PC-9 (cell line): ENCODE measurements around the gene CLDN22. TPM values are rescaled to one million over a fixed set of nuclear protein-coding genes. Genes with fewer than 3 reads are reported as not detected.
A peak's percentile ranks its signal among the peaks of the same experiment; 100 is the strongest.

ENCODE experiments used
- Bru-seq: library from RNA; stranded (reverse); fragments of 400-500 nt; gene quantifications from one replicate; lab custom pipeline; 2021; lab: Mats Ljungman, UMichigan
- BruChase-seq, 2 experiments: library from RNA; stranded (reverse); fragments of 400-500 nt; gene quantifications; one replicate each; lab custom pipeline; 2021; lab: Mats Ljungman, UMichigan
- BruUV-seq: library from RNA; stranded (reverse); fragments of 400-500 nt; replicated peaks from 2 replicates; lab custom pipeline; 2021; lab: Mats Ljungman, UMichigan
- CTCF ChIA-PET: fragments of 300-600 bp; sonication (Branson Sonifier 250); formaldehyde crosslinking; loops from one replicate; lab custom pipeline; 2022; ENCODE audit warnings: antibody characterized with exemption; lab: Charles Lee
- POLR2A ChIA-PET: fragments of 300-600 bp; sonication (Branson Sonifier 250); formaldehyde crosslinking; loops from one replicate; lab custom pipeline; 2022; ENCODE audit warnings: antibody characterized with exemption; ENCODE audit not compliant: unreplicated experiment; lab: Charles Lee
- DNase-seq, 2 experiments: peaks; one replicate each; pipeline versions ENCODE4 v3.0.0 to v3.0.0-alpha.2; 2015 to 2022; ENCODE audit warnings: mixed read lengths in 1 of 2
- H2AFZ ChIP-seq: fragments of 200-600 bp; sonication (generic); 2 replicates; pipeline ENCODE4 v1.8.1; 2017; ENCODE audit warnings: antibody characterized with exemption
- H3F3A ChIP-seq: fragments of 200-600 bp; sonication (generic); 2 replicates; pipeline ENCODE4 v1.8.1; 2017; ENCODE audit warnings: antibody characterized with exemption, mild to moderate bottlenecking, low read depth; ENCODE audit not compliant: insufficient read depth
- H3K27ac ChIP-seq: fragments of 200-600 bp; sonication (generic); 2 replicates; pipeline ENCODE4 v1.6.1; 2016; ENCODE audit warnings: mixed run types
- H3K27me3 ChIP-seq: fragments of 200-600 bp; sonication (generic); 2 replicates; pipeline ENCODE4 v1.6.1; 2016; ENCODE audit warnings: low read depth, mixed run types; ENCODE audit not compliant: insufficient read depth
- H3K36me3 ChIP-seq: fragments of 200-600 bp; sonication (generic); 2 replicates; pipeline ENCODE4 v1.6.1; 2016; ENCODE audit warnings: low read depth, mixed run types
- H3K4me1 ChIP-seq: fragments of 200-600 bp; sonication (generic); replicated peaks from 2 replicates; pipeline ENCODE4 v1.6.1; 2016; ENCODE audit warnings: mixed run types; ENCODE audit not compliant: insufficient read depth
- H3K4me2 ChIP-seq: fragments of 200-600 bp; sonication (generic); 2 replicates; pipeline ENCODE4 v1.6.1; 2017; ENCODE audit warnings: mixed run types
- H3K4me3 ChIP-seq: fragments of 200-600 bp; sonication (generic); 2 replicates; pipeline ENCODE4 v1.6.1; 2016; ENCODE audit warnings: mixed run types
- H3K79me2 ChIP-seq: fragments of 200-600 bp; sonication (generic); 2 replicates; pipeline ENCODE4 v1.6.1; 2017; ENCODE audit warnings: low read depth, mixed run types
- H3K9me2 ChIP-seq: fragments of 200-600 bp; sonication (generic); 2 replicates; pipeline ENCODE4 v1.8.1; 2017; ENCODE audit warnings: mild to moderate bottlenecking; ENCODE audit not compliant: insufficient read depth
- H3K9me3 ChIP-seq: fragments of 200-600 bp; sonication (generic); 2 replicates; pipeline ENCODE4 v1.8.1; 2016; ENCODE audit warnings: low read depth; ENCODE audit not compliant: insufficient read depth
- H4K20me1 ChIP-seq: fragments of 200-600 bp; sonication (generic); 2 replicates; pipeline ENCODE4 v1.8.1; 2017; ENCODE audit not compliant: insufficient read depth
- CTCF ChIP-seq: fragments of 200-600 bp; sonication (generic); conservative IDR thresholded peaks from 2 replicates; pipeline ENCODE4 v1.6.1; 2017; ENCODE audit warnings: mixed run types, antibody characterized with exemption, mild to moderate bottlenecking, moderate library complexity
- EZH2 ChIP-seq: fragments of 200-600 bp; sonication (generic); IDR thresholded peaks from 2 replicates; pipeline ENCODE4 v1.8.0; 2017; ENCODE audit warnings: antibody characterized with exemption, low read depth
- intact Hi-C: fragments of 100-400 bp; cut with micrococcal nuclease; formaldehyde crosslinking; loops from one replicate; pipeline ENCODE4 v1.10.0; 2022; ENCODE audit not compliant: unreplicated experiment
- long read RNA-seq: library from polyadenylated mRNA; stranded (forward); transcript quantifications from one replicate; pipeline ENCODE4 v2.0.0, GENCODE V29; 2022
- total RNA-seq: library from RNA; stranded (reverse); gene quantifications from 2 replicates; pipeline ENCODE4 v1.2.3, GENCODE V29; 2021

Gene CLDN22
- total RNA-seq, result not detected in 2 replicates
- Bru-seq, nascent RNA, result percentile 14 among the genes with signal in this experiment
- not detected for BruChase-seq, experiment 1, labeled RNA remaining after a 2-hour chase
- BruChase-seq, experiment 2, labeled RNA remaining after a 6-hour chase, result percentile 25 among the genes with signal in this experiment
- long read RNA-seq, result 0 reads

GRCh38 chr4:183320211-183321059, at the start of gene CLDN22:
TSS of gene CLDN22 (minus strand) at chr4:183320276. CDS start at chr4:183320218, 58 bp downstream.
- ChIA-PET POLR2A (no interaction called here), CTCF (no interaction called here)
- Histone ChIP-seq H3K27ac (no peak within 1 kb of the TSS), H3K4me1 (no peaks in the 10 kb centered on the region), H3K4me2 (no peak within 1 kb of the TSS), H3K36me3 (no peaks in the 10 kb centered on the region), H3K4me3 (no peak within 1 kb of the TSS), H3F3A (no peaks in the 10 kb centered on the region), H3K9me2 (no peaks in the 10 kb centered on the region), H2AFZ (no peak within 1 kb of the TSS), H3K27me3 (no peaks in the 10 kb centered on the region), H4K20me1 (no peaks in the 10 kb centered on the region), H3K9me3 (no peaks in the 10 kb centered on the region), H3K79me2 (no peaks in the 10 kb centered on the region)
- no TSS peak for BruUV-seq
- intact Hi-C loops, result no loop called here
- TF ChIP-seq EZH2, result no peak
- no peak for TF ChIP-seq CTCF
- no peak for DNase-seq

GRCh38 chr4:183369073-183369472, 49.0 kb upstream of the CLDN22 start:
- POLR2A ChIA-PET, result no interaction called here
- Histone ChIP-seq H3K4me2 (no peak overlapping the region), H3K9me3 (peaks cover 6% of the 10 kb centered on the region; the same call in 1 of the 2 replicates), H3K9me2 (no peaks in the 10 kb centered on the region), H3K4me1 (no peaks in the 10 kb centered on the region), H3K27ac (no peak overlapping the region), H2AFZ (no peak overlapping the region), H3F3A (no peaks in the 10 kb centered on the region), H3K27me3 (no peaks in the 10 kb centered on the region), H4K20me1 (no peaks in the 10 kb centered on the region), H3K36me3 (no peaks in the 10 kb centered on the region), H3K79me2 (no peaks in the 10 kb centered on the region), H3K4me3 (no peak overlapping the region)
- intact Hi-C loops, result no loop called here
- BruUV-seq, result no TSS peak
- no peak for TF ChIP-seq CTCF
- no peak for TF ChIP-seq EZH2
- CTCF ChIA-PET, result no interaction called here
- DNase-seq, result no peak

GRCh38 chr4:183366206-183366835, 46.2 kb upstream of the CLDN22 start:
- Histone ChIP-seq H3K79me2 (no peaks in the 10 kb centered on the region), H3F3A (no peaks in the 10 kb centered on the region), H2AFZ (no peak overlapping the region), H3K9me2 (no peaks in the 10 kb centered on the region), H3K9me3 (no peaks in the 10 kb centered on the region), H3K27me3 (no peaks in the 10 kb centered on the region), H3K4me1 (no peaks in the 10 kb centered on the region), H4K20me1 (no peaks in the 10 kb centered on the region), H3K4me3 (no peak overlapping the region), H3K36me3 (no peaks in the 10 kb centered on the region), H3K27ac (no peak overlapping the region), H3K4me2 (no peak overlapping the region)
- no peak for TF ChIP-seq CTCF
- TF ChIP-seq EZH2, result no peak
- intact Hi-C loops, result no loop called here
- ChIA-PET POLR2A (no interaction called here), CTCF (no interaction called here)
- BruUV-seq, result no TSS peak
- DNase-seq, result no peak
